Right lobe of liver (tissue), 4 donors: ENCODE data around the gene S1PR4.

Experiments used
- CTCF ChIP-seq, 4 donors: fragments of 200-600 bp in 3 of 4; fragments of 450-650 bp in 1 of 4; IDR thresholded peaks; one replicate each; pipeline versions ENCODE4 v1.5.1 to v1.8.0; 2016 to 2022; ENCODE audit warnings: antibody characterized with exemption in 4 of 4, mild to moderate bottlenecking in 2 of 4
- POLR2A ChIP-seq: fragments of 450-650 bp; IDR thresholded peaks from one replicate; pipeline ENCODE4 v1.6.1; 2017; ENCODE audit warnings: antibody characterized with exemption, mild to moderate bottlenecking
- donor health status: DM: no; HTN: no; CAD: no.
- donor health status: DM: no; HTN: no; CAD: no.
- donor health status: DM: no; HTN: yes; CAD: no.

GRCh38 chr19:3189702-3190469 is 11.3 kb downstream of the S1PR4 start:
- TF ChIP-seq CTCF (IDR thresholded peaks at IDR 0.05) (no peak), POLR2A (no peak)
